HG02623 (cell line): ENCODE data around the gene CARD14.
"Not testable (repeated sequence)": the region's sequence is repeated elsewhere in the genome, so short reads cannot be mapped to it uniquely, and the experiment has no call there.

Source experiments
- ATAC-seq: cut with Tn5 transposase; IDR thresholded peaks from one replicate; pipeline ENCODE4 v1.9.1; 2021; ENCODE audit warnings: moderate library complexity; ENCODE audit not compliant: unreplicated experiment

The CARD14 gene

GRCh38 chr17:80147035-80147822 lies 22.6 kb upstream of the CARD14 start, which contains the start of gene EIF4A3:
TSS of gene EIF4A3 (minus strand) at chr17:80147128. CDS start at chr17:80146961, 167 bp downstream.
- peak; percentile 75 for ATAC-seq

DNA sequence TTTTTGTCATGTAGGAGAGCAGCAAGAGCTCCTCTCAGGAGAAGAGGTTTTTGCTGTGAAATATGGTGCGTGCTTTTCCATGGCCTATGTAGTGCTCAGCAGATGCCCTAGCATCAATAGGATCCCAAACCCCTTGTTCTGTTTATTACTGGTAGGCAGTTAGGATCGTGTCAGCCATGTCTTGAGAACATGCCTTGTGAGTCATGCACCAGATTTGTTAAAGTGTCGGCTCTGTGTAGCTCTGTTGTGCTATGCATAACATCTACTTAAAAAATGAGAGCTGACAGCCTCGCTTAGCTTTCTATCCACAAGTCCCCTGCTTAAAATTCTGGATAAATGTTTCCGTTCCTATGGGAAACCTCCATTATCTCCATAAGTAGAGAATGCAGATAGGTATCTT lies 18.5 kb upstream of the CARD14 start:
- ATAC-seq, result no peak

DNA sequence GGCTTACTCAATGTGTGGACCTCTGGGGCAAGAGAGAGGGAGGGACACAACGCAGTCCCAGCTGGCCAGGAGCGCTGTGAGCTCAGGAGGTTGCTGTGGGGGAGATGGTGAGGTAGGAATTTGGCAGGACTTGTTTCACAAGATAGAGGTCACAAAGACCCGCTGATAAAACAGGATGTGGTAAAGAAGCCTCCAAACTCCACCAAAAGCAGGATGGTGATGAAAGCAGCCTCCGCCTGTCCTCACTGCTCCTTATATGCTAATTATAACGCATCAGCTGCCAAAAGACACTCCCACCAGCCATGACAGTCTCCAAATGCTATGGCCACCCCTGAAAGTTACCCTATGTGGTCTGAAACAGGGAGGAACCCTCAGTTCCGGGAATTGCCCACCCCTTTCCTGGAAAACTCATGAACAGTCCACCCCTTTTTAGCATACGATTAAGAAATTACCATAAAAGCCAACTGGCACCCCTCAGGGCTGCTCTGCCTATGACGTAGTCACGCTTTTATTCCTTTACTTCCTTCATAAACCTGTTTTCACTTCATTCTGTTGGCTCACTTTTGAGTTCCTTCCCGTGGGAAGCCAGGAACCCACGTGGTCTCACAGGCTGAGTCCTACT lies 17.6 kb upstream of the CARD14 start:
- no peak for ATAC-seq

DNA sequence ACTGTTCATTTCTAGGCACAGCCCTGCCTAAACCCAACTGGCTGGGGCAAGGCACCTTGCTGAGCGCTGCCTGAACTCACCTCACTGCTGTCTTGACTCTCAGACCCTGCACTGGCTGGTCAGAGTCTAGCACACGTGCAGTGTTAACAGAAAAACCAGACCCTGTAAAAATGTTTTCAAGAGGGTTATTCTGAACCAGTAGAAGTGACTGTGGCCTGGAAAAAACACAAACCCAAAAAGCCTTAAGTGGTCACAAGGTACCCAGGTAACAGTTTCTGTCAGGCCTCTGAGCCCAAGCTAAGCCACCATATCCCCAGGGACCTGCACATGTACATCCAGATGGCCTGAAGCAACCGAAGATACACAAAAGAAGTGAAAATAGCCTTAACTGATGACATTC lies 16.8 kb upstream of the CARD14 start:
- no peak for ATAC-seq

DNA sequence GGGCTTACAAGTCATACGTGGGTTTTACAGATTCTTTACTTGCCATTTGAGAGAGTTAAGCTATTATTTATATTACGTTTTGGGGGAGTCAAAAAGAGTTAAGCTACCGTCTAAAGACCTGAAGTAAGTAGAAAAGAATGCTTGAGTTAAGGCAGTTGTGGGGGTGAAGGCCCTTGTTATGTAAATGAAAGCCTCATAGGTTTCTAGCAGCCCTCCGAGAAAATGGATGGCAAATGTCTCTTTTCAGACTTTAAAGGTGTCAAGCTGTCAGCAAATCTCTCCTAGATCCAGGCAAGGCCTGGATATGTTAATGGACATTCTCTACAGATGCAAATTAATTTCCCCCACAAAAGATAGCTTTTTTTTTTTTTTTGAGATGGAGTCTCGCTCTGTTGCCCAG lies 15.7 kb upstream of the CARD14 start:
- no peak for ATAC-seq

DNA sequence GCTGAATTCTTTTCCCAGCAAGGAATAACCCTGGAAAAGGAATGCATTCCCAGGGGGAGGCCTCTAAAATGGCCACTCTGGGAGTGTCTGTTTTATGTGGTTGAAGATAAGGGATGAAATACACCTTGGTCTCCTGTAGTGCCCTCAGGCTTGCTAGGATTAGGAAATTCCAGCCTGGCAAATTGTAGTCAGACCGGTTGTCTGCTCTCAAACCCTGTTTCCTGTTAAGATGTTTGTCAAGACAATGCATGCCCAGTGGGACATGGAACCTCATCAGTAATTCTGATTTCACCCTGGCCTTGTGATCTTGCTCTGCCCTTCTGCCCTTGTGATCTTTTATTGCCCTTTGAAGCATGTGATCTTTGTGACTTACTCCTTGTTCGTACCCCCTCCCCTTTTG lies 14.2 kb upstream of the CARD14 start:
- ATAC-seq, result not testable (repeated sequence)

DNA sequence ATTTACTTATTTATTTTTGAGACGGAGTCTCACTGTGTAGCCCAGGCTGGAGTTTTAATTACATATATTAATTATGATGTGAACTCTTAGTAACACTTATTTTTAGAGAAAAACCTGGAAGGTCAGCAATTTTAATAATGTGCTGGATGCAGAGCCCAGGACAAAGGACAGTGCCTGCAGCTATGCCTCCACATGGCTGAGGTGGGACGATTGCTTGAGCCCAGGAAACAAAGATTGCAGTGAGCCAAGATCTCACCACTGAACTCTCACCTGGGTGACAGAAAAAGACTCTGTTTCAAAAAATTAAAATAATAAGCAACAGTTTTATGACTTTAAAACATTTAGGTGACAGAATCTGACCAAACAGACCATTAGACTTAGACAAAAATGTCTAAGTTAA lies 11.0 kb upstream of the CARD14 start:
- ATAC-seq, result no peak

DNA sequence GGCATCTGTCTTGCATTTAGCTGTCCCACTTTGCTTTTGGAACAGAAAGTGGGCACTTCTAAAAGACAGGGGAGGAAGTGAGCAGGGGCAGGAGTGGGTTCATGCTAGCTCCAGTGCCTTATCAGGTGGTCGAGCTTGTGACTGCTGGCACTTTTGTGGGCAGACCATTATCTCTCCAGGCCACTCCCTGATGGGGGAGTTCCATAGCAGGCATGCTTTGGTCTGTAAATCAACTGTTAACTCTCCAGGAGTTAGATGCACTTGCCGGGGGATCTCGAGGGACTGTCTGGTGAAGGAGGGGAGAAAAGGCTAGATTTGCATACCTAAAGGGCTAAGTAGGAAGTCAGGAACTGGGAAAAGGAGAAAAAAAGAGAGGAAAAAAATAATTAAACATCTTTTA lies 9.3 kb upstream of the CARD14 start:
- no peak for ATAC-seq

GRCh38 chr17:80163336-80163735 lies 6.5 kb upstream of the CARD14 start:
- no peak for ATAC-seq

DNA sequence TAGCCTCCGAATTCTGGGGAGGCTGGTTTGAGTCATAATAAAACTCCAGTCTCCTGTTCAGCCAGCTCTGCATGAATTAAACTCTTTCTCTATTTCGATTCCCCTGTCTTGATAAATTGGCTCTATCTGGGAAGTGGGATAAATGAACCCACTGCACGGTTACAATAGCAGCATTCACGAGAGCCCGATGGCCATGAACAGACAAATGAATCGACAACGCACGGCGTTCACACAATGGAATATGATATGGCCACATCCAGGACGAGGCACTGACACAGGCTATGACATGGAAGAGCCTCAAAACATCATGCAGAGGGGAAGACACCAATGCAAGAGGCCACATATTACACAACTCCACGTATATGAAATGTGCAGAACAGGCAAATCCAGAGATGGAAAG lies 5.6 kb upstream of the CARD14 start:
- ATAC-seq, result no peak

DNA sequence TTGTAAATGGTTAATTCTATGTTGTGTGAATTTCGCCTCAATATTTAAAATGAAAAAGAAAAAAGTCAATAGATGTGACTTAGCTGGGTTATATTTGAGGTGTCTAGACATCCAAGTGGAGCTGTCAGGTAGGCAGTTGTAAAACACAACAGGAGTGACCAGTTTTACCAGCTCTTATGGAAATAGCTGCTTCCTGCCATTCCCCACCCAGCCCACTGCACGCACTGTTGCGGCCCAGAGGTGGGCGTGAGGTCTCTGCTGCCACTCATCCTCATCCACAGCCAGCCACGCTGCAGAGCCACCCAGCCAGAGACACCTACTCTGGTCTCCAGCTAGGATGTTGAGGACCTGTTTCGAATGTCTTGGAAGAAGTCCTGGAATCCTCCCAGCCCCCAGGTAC lies 3.4 kb upstream of the CARD14 start:
- ATAC-seq, result no peak

GRCh38 chr17:80168371-80168770 lies 1.5 kb upstream of the CARD14 start:
- ATAC-seq, result no peak

DNA sequence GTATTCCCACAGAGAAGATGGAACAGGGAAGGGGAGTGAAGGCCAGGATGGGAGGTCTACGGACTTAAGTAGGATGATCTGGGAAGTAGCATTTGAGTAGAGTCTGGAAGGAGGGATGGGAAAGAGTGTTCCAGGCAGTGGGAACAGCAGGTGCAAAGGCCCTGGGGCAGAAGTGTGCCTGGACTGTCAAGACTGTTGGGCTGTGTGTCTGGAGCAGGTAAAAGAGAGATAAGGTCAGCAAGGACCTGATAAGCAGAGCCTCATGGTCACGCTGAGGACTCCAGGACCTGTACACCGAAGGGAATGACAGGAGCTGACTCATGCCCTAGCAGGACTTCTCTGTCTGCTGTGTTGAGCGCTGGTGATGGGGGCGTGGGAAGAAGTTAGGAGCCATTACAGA lies 723 bp upstream of the CARD14 start:
- no peak for ATAC-seq

GRCh38 chr17:80171681-80172080 lies 1.9 kb downstream of the CARD14 start:
- no peak for ATAC-seq

- no peak for ATAC-seq
These were observed 3.3 kb downstream of the CARD14 start for GRCh38 chr17:80173126-80173525.

- no peak for ATAC-seq
These were observed 4.1 kb downstream of the CARD14 start for GRCh38 chr17:80173916-80174315.

- ATAC-seq, result no peak
These were observed 6.9 kb downstream of the CARD14 start for GRCh38 chr17:80176757-80177156.

GRCh38 chr17:80177986-80178595 lies 8.3 kb downstream of the CARD14 start:
- no peak for ATAC-seq

- ATAC-seq, result no peak
These were observed 10.4 kb downstream of the CARD14 start for GRCh38 chr17:80180192-80180591.

DNA sequence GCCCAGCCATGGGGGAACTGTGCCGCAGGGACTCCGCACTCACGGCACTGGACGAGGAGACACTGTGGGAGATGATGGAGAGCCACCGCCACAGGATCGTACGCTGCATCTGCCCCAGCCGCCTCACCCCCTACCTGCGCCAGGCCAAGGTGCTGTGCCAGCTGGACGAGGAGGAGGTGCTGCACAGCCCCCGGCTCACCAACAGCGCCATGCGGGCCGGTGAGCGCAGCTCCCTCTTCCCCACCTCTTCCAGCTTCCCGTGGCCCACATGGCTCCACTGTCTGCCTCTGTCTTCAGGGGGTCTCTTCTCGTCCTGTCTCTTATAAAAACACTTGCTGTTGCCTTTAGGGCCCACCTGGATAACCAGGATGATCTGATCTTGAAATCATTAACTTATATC lies 11.6 kb downstream of the CARD14 start:
- ATAC-seq, result no peak

GRCh38 chr17:80182118-80182844 lies 12.5 kb downstream of the CARD14 start:
- ATAC-seq, result no peak

DNA sequence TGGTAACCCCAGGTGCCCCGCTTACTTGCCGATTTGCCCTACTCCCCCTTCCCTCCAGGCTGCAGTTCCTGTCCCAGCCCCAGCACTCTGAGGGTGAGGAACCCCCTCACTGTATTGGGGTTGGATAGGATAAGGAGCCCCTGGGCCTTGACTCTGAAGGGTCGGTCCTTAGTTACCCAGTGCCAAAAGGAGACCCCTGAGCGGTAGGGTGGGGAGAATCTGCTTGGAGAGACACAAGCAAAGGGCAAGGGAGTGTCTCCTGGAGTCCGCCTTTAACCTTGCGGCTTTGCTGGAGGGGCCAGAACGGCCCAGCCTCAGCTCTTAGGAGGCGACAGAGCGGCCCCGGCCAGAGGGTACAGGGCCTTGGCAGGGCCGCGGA lies 13.0 kb downstream of the CARD14 start:
- ATAC-seq, result no peak
